Kidney (tissue), 14 donors: ENCODE measurements around the gene TSC22D4. TPM values are rescaled to one million over a fixed set of nuclear protein-coding genes. Genes with fewer than 3 reads are reported as not detected.

ENCODE experiments used
- DNase-seq, 5 donors: peaks; one replicate each; pipeline ENCODE4 v3.0.0-alpha.2; 2013 to 2020
- FAIRE-seq: peaks from 2 replicates; lab custom pipeline; 2012; peaks lifted over from hg19 to GRCh38; lab: Jason Lieb, UNC
- H3K27ac ChIP-seq, 2 donors: one replicate each; pipeline ENCODE4 v1.7.0; 2013; ENCODE audit warnings: low read depth in 2 of 2, low read length in 2 of 2, inconsistent platforms in 1 of 2
- H3K27me3 ChIP-seq: one replicate; pipeline ENCODE4 v1.7.1; 2013; ENCODE audit warnings: low read length, inconsistent platforms; ENCODE audit not compliant: control insufficient read depth, insufficient read depth
- H3K36me3 ChIP-seq, 3 donors: one replicate each; pipeline versions ENCODE4 v1.7.0 to v1.7.1; 2013; ENCODE audit warnings: low read length in 3 of 3, control low read depth in 1 of 3, inconsistent platforms in 1 of 3; ENCODE audit not compliant: insufficient read depth in 3 of 3, control insufficient read depth in 2 of 3
- H3K4me1 ChIP-seq, 3 donors: one replicate each; pipeline versions ENCODE4 v1.7.0 to v1.7.1; 2013; ENCODE audit warnings: low read length in 3 of 3, inconsistent platforms in 1 of 3, low read depth in 1 of 3; ENCODE audit not compliant: control insufficient read depth in 2 of 3, insufficient read depth in 2 of 3
- H3K4me3 ChIP-seq, 3 donors: one replicate each; pipeline versions ENCODE4 v1.7.0 to v1.8.1; 2013; ENCODE audit warnings: low read length in 3 of 3, control low read depth in 1 of 3, inconsistent platforms in 1 of 3
- H3K9ac ChIP-seq, 3 donors: one replicate each; pipeline versions ENCODE4 v1.7.0 to v1.7.1; 2013; ENCODE audit warnings: low read length in 3 of 3, control low read depth in 1 of 3, inconsistent platforms in 1 of 3
- H3K9me3 ChIP-seq, 3 donors: one replicate each; pipeline versions ENCODE4 v1.7.0 to v1.7.1; 2013; ENCODE audit warnings: low read length in 3 of 3, control low read depth in 1 of 3, inconsistent platforms in 1 of 3; ENCODE audit not compliant: control insufficient read depth in 2 of 3, insufficient read depth in 1 of 3
- intact Hi-C: fragments of 100-400 bp; cut with DNase I; formaldehyde crosslinking; loops from one replicate; pipeline ENCODE4 v1.11.1; 2022
- polyA plus RNA-seq: library from polyadenylated mRNA; stranded (reverse); fragments of 350-450 nt; fragmentation: Illumina TruSeq; extraction: RNeasy Lipid Tissue Mini Kit (QIAGEN cat#74804); gene quantifications from one replicate; pipeline ENCODE4 v1.2.3, GENCODE V29; 2014; ENCODE audit warnings: low read depth, low replicate concordance; ENCODE audit not compliant: insufficient read depth
- total RNA-seq: library from RNA; stranded (reverse); fragmentation: NEBNext Ultra II Directional; extraction: Animal tissue kit (Norgen Biotek cat#: 25700); gene quantifications from one replicate; pipeline ENCODE4 v1.2.1, GENCODE V29; 2021
- TF ChIP-seq, protein P1 (sequence below): IDR thresholded peaks from 3 replicates; pipeline ENCODE4 v1.5.1; 2012; ENCODE audit warnings: mild to moderate bottlenecking, moderate library complexity, borderline replicate concordance; ENCODE audit not compliant: insufficient read depth; ENCODE audit errors: extremely low read depth
- donor health status: control.
- donor health status: control.
- donor health status: control.
- donor health status: control.
- donor health status: control.
- donor health status: DM: yes; HTN: yes; CAD: no.
- donor health status: Normal renal cell carcinoma (clear cell type).

Gene TSC22D4
- total and polyA plus RNA-seq, 2 donors from 2014 or later, result 61.5 to 67.0 TPM

DNA sequence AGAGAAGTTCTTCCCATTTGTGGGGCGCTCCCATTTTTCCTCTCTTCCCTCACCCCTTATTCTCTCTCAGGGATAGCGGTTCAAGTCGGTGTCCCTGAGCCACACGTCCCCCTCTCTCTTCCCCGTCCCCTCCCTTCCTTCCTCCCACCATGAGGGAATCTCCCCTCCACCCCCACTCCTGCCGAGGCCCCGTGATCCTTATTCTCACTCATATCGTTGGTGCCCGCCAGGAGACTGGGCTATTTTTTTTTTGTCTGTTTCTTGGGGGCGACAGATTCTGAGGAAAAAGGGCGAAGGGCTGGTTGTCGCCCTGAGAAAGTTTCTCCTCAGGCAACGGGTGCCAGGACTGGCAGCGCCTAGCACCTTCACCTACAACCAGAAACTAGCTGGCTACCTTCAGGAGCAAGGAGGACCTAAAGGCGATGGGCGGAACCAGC, 51.2 kb downstream of the TSC22D4 start:
- DNase-seq (no peak), FAIRE-seq (no peak)
- Histone ChIP-seq H3K4me1 (peaks cover 0 to 20% (median 14%) of the 10 kb centered on the region in 3 donors), H3K9ac (no peak overlapping the region), H3K9me3 (no peaks in the 10 kb centered on the region), H3K27ac (peak overlapping the region; percentile 100), H3K36me3 (peaks cover 0 to under 1% (median 0%) of the 10 kb centered on the region in 3 donors), H3K27me3 (no peaks in the 10 kb centered on the region), H3K4me3 (peak overlapping the region; percentile 89 to 96 (median 90))
- intact Hi-C loops, result no loop called here
- TF ChIP-seq, protein P1, sequence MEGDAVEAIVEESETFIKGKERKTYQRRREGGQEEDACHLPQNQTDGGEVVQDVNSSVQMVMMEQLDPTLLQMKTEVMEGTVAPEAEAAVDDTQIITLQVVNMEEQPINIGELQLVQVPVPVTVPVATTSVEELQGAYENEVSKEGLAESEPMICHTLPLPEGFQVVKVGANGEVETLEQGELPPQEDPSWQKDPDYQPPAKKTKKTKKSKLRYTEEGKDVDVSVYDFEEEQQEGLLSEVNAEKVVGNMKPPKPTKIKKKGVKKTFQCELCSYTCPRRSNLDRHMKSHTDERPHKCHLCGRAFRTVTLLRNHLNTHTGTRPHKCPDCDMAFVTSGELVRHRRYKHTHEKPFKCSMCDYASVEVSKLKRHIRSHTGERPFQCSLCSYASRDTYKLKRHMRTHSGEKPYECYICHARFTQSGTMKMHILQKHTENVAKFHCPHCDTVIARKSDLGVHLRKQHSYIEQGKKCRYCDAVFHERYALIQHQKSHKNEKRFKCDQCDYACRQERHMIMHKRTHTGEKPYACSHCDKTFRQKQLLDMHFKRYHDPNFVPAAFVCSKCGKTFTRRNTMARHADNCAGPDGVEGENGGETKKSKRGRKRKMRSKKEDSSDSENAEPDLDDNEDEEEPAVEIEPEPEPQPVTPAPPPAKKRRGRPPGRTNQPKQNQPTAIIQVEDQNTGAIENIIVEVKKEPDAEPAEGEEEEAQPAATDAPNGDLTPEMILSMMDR, result peak; percentile 0

DNA sequence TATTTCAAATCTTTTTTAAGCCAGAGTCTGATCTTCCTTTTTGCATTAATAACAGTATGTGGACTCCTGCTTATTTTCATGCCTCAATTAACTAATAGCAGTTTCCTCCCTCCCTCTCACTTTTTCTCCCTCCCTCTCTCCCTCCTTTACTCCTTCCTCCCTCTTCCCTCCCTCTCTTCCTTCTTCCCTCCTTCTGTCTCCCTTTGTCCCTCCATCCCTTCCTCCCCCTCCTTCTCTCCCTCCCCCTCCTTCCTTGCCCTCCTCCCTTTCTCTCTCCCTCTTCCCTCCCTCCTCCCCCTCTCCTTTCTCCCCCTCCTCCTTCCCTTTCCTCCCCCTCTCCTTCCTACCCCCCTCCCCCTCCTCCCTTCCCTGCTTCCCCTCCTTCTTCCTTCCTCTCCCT, 52.5 kb downstream of the TSC22D4 start:
- H3K4me1 ChIP-seq, result peaks cover 0 to 10% (median 7%) of the 10 kb centered on the region in 3 donors
- H3K27me3 ChIP-seq, result no peaks in the 10 kb centered on the region
- no peaks in the 10 kb centered on the region for H3K36me3 ChIP-seq
- no peaks in the 10 kb centered on the region for H3K9me3 ChIP-seq
- H3K27ac ChIP-seq, result no peak overlapping the region
- H3K9ac ChIP-seq, result no peak overlapping the region
- no peak overlapping the region for H3K4me3 ChIP-seq
- intact Hi-C loops, result no loop called here
- DNase-seq (no peak), FAIRE-seq (no peak)
- TF ChIP-seq, protein P1, result no peak

DNA sequence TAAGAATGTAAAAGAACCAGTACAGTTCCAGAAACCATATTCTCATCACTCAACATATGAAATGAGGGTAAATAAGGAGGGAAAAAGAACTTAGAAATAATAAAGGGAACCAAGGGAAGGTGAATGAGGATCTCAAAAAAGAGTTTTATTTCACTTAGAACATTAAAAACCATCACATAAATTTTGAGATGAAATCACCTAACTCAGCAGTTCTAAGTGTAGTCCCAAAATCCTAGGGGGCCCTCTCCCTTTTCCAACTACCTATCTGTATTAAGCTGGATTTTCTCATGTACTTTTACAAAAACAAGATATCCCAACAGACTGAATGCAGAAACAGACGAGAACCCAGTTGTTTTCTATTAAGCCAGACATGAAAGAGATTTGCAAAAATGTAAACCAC, 53.7 kb downstream of the TSC22D4 start:
- TF ChIP-seq, protein P1, result no peak
- H3K36me3 ChIP-seq, result no peaks in the 10 kb centered on the region
- FAIRE-seq (no peak), DNase-seq (no peak)
- no peak overlapping the region for H3K9ac ChIP-seq
- no peak overlapping the region for H3K27ac ChIP-seq
- no peaks in the 10 kb centered on the region for H3K9me3 ChIP-seq
- intact Hi-C loops, result no loop called here
- H3K4me3 ChIP-seq, result no peak overlapping the region
- no peaks in the 10 kb centered on the region for H3K27me3 ChIP-seq
- H3K4me1 ChIP-seq, result no peaks in the 10 kb centered on the region

DNA sequence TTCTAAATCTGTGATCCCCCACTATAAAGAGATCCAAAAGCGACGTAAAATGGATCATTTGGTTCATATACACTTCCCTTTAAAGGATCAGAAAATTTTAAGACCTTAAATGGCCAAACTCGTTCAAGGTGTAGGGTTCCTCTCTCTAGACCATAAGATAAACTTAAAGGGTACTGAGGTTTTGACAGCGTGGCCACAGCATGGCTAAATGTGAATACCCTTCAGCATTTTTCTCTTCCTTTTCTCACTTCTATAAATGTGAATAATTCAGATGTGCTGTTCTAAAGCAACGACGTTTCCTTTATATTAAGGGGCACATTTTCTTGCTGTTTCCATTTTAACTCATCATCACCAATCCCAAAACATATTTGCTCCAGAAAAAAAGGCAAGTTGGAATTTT, 55.7 kb downstream of the TSC22D4 start:
- Histone ChIP-seq H3K4me3 (no peak overlapping the region), H3K27me3 (no peaks in the 10 kb centered on the region), H3K9ac (no peak overlapping the region), H3K4me1 (no peaks in the 10 kb centered on the region), H3K27ac (no peak overlapping the region), H3K9me3 (no peaks in the 10 kb centered on the region), H3K36me3 (no peaks in the 10 kb centered on the region)
- FAIRE-seq (no peak), DNase-seq (no peak)
- TF ChIP-seq, protein P1, result no peak
- intact Hi-C loops, result no loop called here
